Fibroblast of lung (primary cell): Measurements from ENCODE around the gene ERBB3. TPM values are rescaled to one million over a fixed set of nuclear protein-coding genes. Genes with fewer than 3 reads are reported as not detected.

Source experiments
- DNase-seq, 2 donors: peaks; one replicate each; pipeline versions ENCODE4 v3.0.0 to v3.0.0-alpha.2; 2010; ENCODE audit warnings: low read depth in 2 of 2
- H2AFZ ChIP-seq: 2 replicates; pipeline ENCODE4 v1.5.1; 2012; ENCODE audit warnings: low read length, control low read depth, inconsistent platforms
- H3K27ac ChIP-seq: 2 replicates; pipeline ENCODE4 v1.5.1; 2011; ENCODE audit warnings: low read length, control low read depth; ENCODE audit not compliant: insufficient read depth
- H3K27me3 ChIP-seq: 2 replicates; pipeline ENCODE4 v1.5.1; 2011; ENCODE audit warnings: mild to moderate bottlenecking, low read length; ENCODE audit not compliant: control insufficient read depth, insufficient read depth
- H3K36me3 ChIP-seq: 2 replicates; pipeline ENCODE4 v1.5.1; 2011; ENCODE audit warnings: low read length; ENCODE audit not compliant: control insufficient read depth, insufficient read depth
- H3K4me1 ChIP-seq: 2 replicates; pipeline ENCODE4 v1.5.1; 2011; ENCODE audit warnings: low read length; ENCODE audit not compliant: control insufficient read depth, insufficient read depth; ENCODE audit errors: extremely low read depth
- H3K4me2 ChIP-seq: 2 replicates; pipeline ENCODE4 v1.5.1; 2011; ENCODE audit warnings: low read length, control low read depth; ENCODE audit not compliant: insufficient read depth; ENCODE audit errors: extremely low read depth
- H3K4me3 ChIP-seq, 4 experiments: fragments of 200-600 bp in 1 of 4; sonication (generic) in 1 of 4; replicated peaks in 1 of 4; 2 replicates each; pipeline ENCODE4 v1.5.1; 2011 to 2016; ENCODE audit warnings: low read length in 4 of 4, low read depth in 3 of 4, mild to moderate bottlenecking in 3 of 4, control low read depth in 2 of 4, inconsistent platforms in 1 of 4, mixed read lengths in 1 of 4; ENCODE audit not compliant: insufficient read depth in 1 of 4; ENCODE audit errors: control extremely low read depth in 1 of 4
- H3K79me2 ChIP-seq: 2 replicates; pipeline ENCODE4 v1.5.1; 2012; ENCODE audit warnings: mild to moderate bottlenecking, low read length, inconsistent platforms; ENCODE audit not compliant: control insufficient read depth, insufficient read depth
- H3K9ac ChIP-seq: 2 replicates; pipeline ENCODE4 v1.5.1; 2011; ENCODE audit warnings: mild to moderate bottlenecking, low read length, control low read depth; ENCODE audit not compliant: insufficient read depth
- H3K9me3 ChIP-seq: 2 replicates; pipeline ENCODE4 v1.5.1; 2012; ENCODE audit warnings: low read depth, low read length; ENCODE audit not compliant: control insufficient read depth, insufficient read depth
- H4K20me1 ChIP-seq: 2 replicates; pipeline ENCODE4 v1.5.1; 2011; ENCODE audit warnings: low read length; ENCODE audit not compliant: control insufficient read depth, insufficient read depth; ENCODE audit errors: extremely low read depth
- EZH2 ChIP-seq: IDR thresholded peaks from 2 replicates; pipeline ENCODE4 v1.5.1; 2012; ENCODE audit warnings: low read length, control low read depth, mild to moderate bottlenecking; ENCODE audit errors: missing control alignments
- polyA plus RNA-seq, 2 donors: library from polyadenylated mRNA; depleted of rRNA in 1 of 2; stranded (reverse) in 1 of 2; unstranded in 1 of 2; fragments of >200 nt; gene quantifications; 2 replicates each; pipeline ENCODE4 v1.2.1, GENCODE V29; 2011 to 2012; ENCODE audit warnings: missing spikeins in 1 of 2
- total RNA-seq: library from RNA; depleted of rRNA; stranded (reverse); fragments of >200 nt; gene quantifications from 2 replicates; pipeline ENCODE4 v1.2.1, GENCODE V29; 2014
- TF ChIP-seq, protein P1 (sequence below), 2 donors: IDR thresholded peaks in 1 of 2; conservative IDR thresholded peaks in 1 of 2; 1 replicate in 1 of 2; 2 replicates in 1 of 2; pipeline ENCODE4 v1.5.1; 2011 to 2012; ENCODE audit warnings: low read length in 2 of 2, control low read depth in 1 of 2, inconsistent platforms in 1 of 2, low read depth in 1 of 2, mild to moderate bottlenecking in 1 of 2

ERBB3 gene
- total and polyA plus RNA-seq, 2 donors (not counting 1 experiment from before 2014, with no cell fraction given): 0.66 to 0.92 TPM

DNA sequence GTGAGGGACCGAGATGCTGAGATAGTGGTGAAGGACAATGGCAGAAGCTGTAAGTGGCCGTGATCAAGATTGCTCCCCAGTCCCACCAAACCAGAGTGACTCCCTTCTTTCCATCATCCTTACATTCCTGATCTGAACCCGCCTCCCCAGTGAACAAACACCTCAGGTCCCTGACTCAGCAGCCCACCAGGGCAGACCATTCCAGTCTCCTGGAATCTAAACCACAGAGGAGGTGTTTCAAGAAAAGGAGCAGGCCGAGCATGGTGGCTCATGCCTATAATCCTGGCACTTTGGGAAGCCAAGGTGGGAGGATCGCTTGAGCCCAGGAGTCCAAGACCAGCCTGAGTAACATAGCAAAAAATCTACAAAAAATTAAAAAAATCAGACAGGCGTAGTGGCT lies 6.6 kb downstream of the ERBB3 start:
- Histone ChIP-seq H3K4me1 (no peaks in the 10 kb centered on the region), H3K4me2 (no peak overlapping the region), H3K27ac (no peak overlapping the region), H3K4me3 (no peak overlapping the region), H3K27me3 (peaks cover 18% of the 10 kb centered on the region), H4K20me1 (no peaks in the 10 kb centered on the region), H3K9me3 (no peaks in the 10 kb centered on the region), H3K9ac (no peak overlapping the region), H2AFZ (no peak overlapping the region), H3K79me2 (no peaks in the 10 kb centered on the region), H3K36me3 (no peaks in the 10 kb centered on the region)
- DNase-seq: peak in 1 of 2 donors; percentile 13
- TF ChIP-seq EZH2: no peak
- TF ChIP-seq, protein P1, sequence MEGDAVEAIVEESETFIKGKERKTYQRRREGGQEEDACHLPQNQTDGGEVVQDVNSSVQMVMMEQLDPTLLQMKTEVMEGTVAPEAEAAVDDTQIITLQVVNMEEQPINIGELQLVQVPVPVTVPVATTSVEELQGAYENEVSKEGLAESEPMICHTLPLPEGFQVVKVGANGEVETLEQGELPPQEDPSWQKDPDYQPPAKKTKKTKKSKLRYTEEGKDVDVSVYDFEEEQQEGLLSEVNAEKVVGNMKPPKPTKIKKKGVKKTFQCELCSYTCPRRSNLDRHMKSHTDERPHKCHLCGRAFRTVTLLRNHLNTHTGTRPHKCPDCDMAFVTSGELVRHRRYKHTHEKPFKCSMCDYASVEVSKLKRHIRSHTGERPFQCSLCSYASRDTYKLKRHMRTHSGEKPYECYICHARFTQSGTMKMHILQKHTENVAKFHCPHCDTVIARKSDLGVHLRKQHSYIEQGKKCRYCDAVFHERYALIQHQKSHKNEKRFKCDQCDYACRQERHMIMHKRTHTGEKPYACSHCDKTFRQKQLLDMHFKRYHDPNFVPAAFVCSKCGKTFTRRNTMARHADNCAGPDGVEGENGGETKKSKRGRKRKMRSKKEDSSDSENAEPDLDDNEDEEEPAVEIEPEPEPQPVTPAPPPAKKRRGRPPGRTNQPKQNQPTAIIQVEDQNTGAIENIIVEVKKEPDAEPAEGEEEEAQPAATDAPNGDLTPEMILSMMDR (conservative IDR thresholded peaks at IDR 0.05 in 1 of 2, IDR thresholded peaks at IDR 0.05 in 1 of 2; ENCODE audit: low read depth in 1 of 2, low read length in 2 of 2): no peak

GRCh38 chr12:56087220-56087619 lies 7.3 kb downstream of the ERBB3 start:
- Histone ChIP-seq H3K9me3 (no peaks in the 10 kb centered on the region), H3K27ac (no peak overlapping the region), H3K36me3 (no peaks in the 10 kb centered on the region), H3K79me2 (no peaks in the 10 kb centered on the region), H4K20me1 (no peaks in the 10 kb centered on the region), H3K4me3 (no peak overlapping the region), H3K27me3 (peaks cover 12% of the 10 kb centered on the region), H3K4me2 (no peak overlapping the region), H2AFZ (no peak overlapping the region), H3K4me1 (no peaks in the 10 kb centered on the region), H3K9ac (no peak overlapping the region)
- DNase-seq: no peak
- TF ChIP-seq, protein P1 (conservative IDR thresholded peaks at IDR 0.05 in 1 of 2, IDR thresholded peaks at IDR 0.05 in 1 of 2; ENCODE audit: low read depth in 1 of 2, low read length in 2 of 2): no peak

GRCh38 chr12:56097738-56098137 lies 17.8 kb downstream of the ERBB3 start:
- Histone ChIP-seq H3K27ac (no peak overlapping the region), H3K4me1 (no peaks in the 10 kb centered on the region), H3K9ac (no peak overlapping the region), H2AFZ (no peak overlapping the region), H3K4me2 (no peak overlapping the region), H3K27me3 (peaks cover 30% of the 10 kb centered on the region), H3K9me3 (no peaks in the 10 kb centered on the region), H3K79me2 (no peaks in the 10 kb centered on the region), H4K20me1 (no peaks in the 10 kb centered on the region), H3K4me3 (no peak overlapping the region), H3K36me3 (no peaks in the 10 kb centered on the region)
- DNase-seq: no peak
- no peak for TF ChIP-seq EZH2
- TF ChIP-seq, protein P1 (conservative IDR thresholded peaks at IDR 0.05 in 1 of 2, IDR thresholded peaks at IDR 0.05 in 1 of 2; ENCODE audit: low read depth in 1 of 2, low read length in 2 of 2): no peak
